Endometrial microvascular endothelial cells (primary cell): ENCODE results near the gene LPGAT1. TPM values are rescaled to one million over a fixed set of nuclear protein-coding genes. Genes with fewer than 3 reads are reported as not detected.
"Not testable (repeated sequence)": the region's sequence is repeated elsewhere in the genome, so short reads cannot be mapped to it uniquely, and the experiment has no call there.

Source experiments
- in situ Hi-C: cut with HindIII; loops from 2 replicates; pipeline ENCODE4 v1.10.0; 2017; ENCODE audit warnings: low sequenced_read_pairs, low pct_unique_long_range_greater_than_20kb; ENCODE audit errors: inconsistent ontology term
- total RNA-seq: library from RNA; depleted of rRNA; stranded (reverse); fragments of >200 nt; gene quantifications from one replicate; pipeline ENCODE4 v1.2.3, GENCODE V29; 2015; ENCODE audit errors: inconsistent ontology term

LPGAT1 gene
- total RNA-seq, 1 donor from 2014 or later, result 24.0 TPM

- in situ Hi-C loops, result no loop called here
Measured at GRCh38 chr1:211715971-211716370, 114.6 kb downstream of the LPGAT1 start.

GRCh38 chr1:211714154-211714553 is 116.4 kb downstream of the LPGAT1 start:
- in situ Hi-C loops, result no loop called here

DNA sequence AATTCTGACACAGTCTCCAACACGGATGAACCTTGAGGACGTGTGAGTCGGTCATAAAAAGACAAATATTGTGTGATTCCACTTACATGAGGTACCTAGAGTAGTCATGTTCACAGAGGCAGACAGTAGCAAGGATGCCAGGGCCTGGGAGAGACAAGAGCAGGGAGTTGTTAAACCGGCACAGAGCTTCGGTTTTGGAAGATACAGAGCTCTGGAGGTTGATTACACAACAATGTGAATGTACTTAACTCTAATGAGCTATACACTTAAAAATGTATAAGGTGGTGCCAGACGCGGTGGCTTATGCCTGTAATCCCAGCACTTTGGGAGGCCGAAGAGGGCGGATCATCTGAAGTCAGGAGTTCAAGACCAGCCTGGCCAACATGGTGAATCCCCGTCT is 117.3 kb downstream of the LPGAT1 start:
- in situ Hi-C loops, result no loop called here

DNA sequence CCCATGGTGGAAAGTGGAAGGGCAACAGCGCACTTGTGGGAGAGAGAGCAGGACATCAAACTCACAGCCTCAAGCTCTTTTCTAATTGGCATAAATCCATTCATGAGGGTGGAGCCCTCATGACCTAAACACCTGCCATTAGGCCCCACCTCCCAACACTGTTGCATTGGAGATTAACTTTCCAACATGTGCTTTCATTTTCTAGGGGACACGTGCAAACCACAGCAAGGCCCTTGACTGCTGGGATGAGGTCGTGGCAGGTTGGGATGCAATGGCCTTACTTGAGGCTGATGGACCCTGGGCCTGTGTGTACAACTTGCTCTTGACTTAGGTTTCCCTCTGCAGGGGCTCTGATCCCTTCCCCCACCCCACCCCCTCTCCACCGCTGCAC is 119.3 kb downstream of the LPGAT1 start:
- in situ Hi-C loops, result no loop called here

- in situ Hi-C loops, result no loop called here
Measured at GRCh38 chr1:211710566-211711314, 119.8 kb downstream of the LPGAT1 start.

- in situ Hi-C loops, result no loop called here
Measured at GRCh38 chr1:211708926-211709325, 121.6 kb downstream of the LPGAT1 start.

DNA sequence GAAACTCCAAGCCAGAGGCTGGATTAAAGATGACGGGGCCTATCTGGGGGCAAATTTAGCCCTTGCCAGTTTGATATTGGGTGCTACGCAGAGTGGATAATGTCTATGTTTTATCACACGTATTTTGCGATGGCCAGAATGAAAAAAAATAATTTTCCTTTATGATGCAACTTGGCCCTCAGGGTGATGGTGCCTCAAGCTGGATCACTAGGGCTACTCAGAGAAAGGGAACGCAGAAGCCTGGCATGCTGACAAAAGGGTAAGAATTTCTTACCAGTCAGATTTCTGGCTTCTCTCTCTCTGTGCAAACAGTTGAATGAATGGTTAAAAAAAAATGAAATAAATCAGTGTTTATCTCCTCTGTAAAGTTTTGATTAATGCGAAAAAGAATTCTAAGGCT is 122.6 kb downstream of the LPGAT1 start:
- in situ Hi-C loops, result no loop called here

- in situ Hi-C loops, result no loop called here
Measured at GRCh38 chr1:211705467-211706091, 125.0 kb downstream of the LPGAT1 start.

- in situ Hi-C loops, result no loop called here
Measured at GRCh38 chr1:211704543-211704942, 126.0 kb downstream of the LPGAT1 start.

DNA sequence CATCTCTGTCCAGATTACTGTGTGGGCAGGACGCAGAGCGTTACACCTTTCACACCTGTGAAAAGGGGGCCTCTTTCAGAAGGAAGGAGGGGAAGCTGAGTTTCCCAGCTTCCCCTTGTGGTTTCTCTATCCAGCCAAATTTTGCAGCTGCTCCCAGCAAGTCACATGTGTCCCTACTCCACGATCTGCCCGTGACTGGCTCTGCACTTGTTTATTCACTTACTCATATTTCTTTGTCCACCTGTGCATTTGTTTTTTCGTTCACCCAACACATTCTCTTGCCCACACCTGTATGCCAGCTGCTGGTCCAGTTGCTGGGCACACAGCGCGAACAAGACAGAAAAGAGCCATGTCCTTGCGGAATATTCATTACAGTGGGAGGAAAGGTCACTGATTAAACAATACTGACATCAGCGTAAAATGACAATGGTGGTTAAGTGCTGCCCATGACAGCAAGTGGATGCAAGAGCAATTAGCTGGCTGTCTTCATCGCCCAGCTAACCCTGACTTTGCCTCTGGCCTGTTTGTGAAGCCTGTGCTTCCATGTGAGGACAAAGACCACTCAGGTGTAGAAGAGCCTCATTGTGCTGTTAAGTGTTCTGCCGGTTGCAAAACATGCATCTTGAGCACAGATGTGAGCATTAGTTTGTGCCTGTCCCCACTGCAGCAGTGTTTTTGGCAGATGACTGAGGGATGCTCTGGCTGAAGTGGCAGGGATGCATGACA is 126.6 kb downstream of the LPGAT1 start:
- in situ Hi-C loops, result no loop called here

DNA sequence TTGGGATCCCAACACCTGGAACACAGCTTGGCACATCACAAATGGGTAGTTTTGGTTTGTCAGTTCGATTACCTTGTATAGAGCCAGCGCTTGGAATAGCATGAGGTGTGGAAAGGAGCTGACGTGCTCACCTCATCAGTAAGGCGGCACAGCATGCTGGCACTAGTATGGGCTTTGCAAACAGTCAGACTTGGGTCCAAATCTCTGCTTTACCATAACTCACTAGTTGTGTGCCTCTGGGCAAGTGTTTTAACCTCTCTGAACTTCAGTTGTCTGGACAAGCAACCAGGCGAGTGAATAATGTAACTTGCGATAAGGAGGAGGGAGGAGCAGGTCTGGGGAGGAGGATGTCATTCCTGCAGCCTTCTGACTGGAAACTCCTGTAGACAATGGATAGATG is 128.8 kb downstream of the LPGAT1 start:
- in situ Hi-C loops, result no loop called here

DNA sequence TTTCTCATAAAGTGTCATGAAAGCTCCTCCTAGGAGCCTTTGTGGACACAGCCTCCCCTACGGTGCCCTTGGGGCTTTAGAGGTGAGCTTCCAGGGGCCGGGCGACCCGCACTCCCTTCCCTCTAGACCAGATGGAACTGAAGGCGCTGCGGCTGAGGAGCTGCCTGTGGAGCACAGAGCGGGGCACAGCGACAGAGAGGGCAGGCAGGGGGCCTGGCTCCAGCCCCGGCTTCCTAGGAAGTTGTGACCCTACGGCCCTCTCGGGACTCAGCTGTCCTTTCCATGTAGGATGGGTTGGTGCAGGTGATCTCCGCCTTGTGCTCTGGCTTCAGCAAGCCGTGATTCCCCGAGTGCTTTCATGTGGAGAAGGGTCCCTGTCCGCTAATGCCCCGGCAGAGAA is 131.5 kb downstream of the LPGAT1 start:
- in situ Hi-C loops, result no loop called here

DNA sequence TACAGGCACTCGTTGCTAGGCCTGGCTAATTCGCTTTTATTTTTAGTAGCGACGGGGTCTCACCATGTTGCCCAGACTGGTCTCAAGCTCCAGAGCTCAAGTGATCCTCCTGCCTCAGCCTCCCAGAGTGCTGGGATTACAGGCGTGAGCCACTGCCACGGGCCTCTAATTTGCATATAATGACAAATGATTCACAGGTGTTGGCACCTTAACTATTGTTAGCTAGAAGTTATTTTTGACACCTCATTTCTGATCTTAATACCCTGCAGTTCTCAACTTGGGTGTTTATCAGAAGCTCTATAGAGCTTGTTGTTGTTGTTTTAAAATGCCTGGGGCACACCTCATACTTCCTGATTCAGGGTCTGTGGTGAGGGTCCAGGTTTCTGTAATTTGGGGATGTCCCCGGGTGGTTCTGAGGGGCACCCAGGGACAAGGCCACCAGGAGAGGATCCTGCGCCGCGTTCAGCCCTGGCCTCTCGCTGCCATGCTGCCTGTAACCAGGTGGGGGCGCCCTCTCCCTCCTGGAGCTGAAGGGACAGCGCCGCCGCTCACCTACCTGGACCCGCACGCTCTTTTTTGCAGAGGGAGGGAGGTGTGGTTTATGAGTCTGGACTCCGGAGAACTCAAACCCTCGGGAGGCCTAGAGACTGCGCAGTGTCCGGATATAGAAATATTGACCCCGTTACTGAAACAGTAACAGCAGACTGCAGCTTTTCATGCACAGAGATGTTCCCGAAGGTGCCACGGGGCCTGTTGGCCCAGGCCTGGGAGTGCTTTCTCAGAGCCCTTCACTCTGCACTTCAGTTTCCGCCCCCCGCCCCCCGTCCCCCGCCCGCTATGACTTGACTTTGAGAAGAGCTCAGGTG is 132.2 kb downstream of the LPGAT1 start:
- in situ Hi-C loops, result no loop called here

- in situ Hi-C loops, result no loop called here
Measured at GRCh38 chr1:211697356-211697755, 133.2 kb downstream of the LPGAT1 start.

GRCh38 chr1:211695135-211695816 is 135.3 kb downstream of the LPGAT1 start:
- in situ Hi-C loops, result no loop called here

- in situ Hi-C loops, result not testable (repeated sequence)
Measured at GRCh38 chr1:211693911-211694310, 136.7 kb downstream of the LPGAT1 start.
